ENCODE results near the gene ATXN7. TPM values are rescaled to one million over a fixed set of nuclear protein-coding genes. Genes with fewer than 3 reads are reported as not detected.

ATXN7 gene
- total RNA-seq, 1 experiment from 2014 or later: 27.5 TPM

DNA sequence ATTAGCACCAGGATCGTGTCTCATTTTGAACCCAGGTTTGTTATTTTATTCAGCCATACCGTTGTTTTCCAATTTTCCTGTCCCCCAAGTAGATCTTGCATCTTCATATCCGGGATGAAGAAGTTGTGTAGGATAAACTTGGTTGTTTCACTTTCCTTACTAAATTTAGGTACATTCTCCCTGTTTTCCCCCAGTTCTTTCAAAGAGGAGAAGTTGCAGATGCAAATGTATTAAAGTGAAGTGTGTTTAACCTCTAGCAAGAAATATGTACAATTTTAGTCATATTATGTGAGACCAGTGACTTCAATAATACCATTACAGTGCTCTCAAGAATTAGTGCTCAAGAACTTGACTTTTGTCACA is 1.3 kb downstream of the ATXN7 start:
- Histone ChIP-seq H3K4me2 (ENCODE audit: low read length) (peak overlapping the region; percentile 82), H3K9me3 (ENCODE audit: control insufficient read depth in 1 of 2, insufficient read depth in 1 of 2, low read depth in 1 of 2, low read length in 2 of 2) (no peaks in the 10 kb centered on the region), H3K36me3 (ENCODE audit: control insufficient read depth in 1 of 2, insufficient read depth in 2 of 2, low read length in 2 of 2) (no peaks in the 10 kb centered on the region), H4K20me1 (ENCODE audit: insufficient read depth) (no peaks in the 10 kb centered on the region), H3K79me2 (ENCODE audit: insufficient read depth, low read length) (peaks cover 73% of the 10 kb centered on the region), H3K4me1 (ENCODE audit: control insufficient read depth in 1 of 2, insufficient read depth in 2 of 2, low read length in 2 of 2) (peaks cover 4 to 18% of the 10 kb centered on the region in 2 experiments; a peak in 3 of 4 replicates), H2AFZ (ENCODE audit: low read depth, low read length, poor library complexity, severe bottlenecking) (no peak overlapping the region), H3K27me3 (ENCODE audit: insufficient read depth, low read length) (no peaks in the 10 kb centered on the region), H3K9me2 (ENCODE audit: insufficient read depth) (no peaks in the 10 kb centered on the region), H3K27ac (ENCODE audit: low read depth, low read length) (peak overlapping the region; percentile 93), H3K4me3 (replicated peaks in 1 of 2; ENCODE audit: low read depth in 1 of 2, low read length in 2 of 2) (peak overlapping the region; percentile 68 to 79), H3K9ac (ENCODE audit: low read length) (peak overlapping the region; percentile 85)
- intact Hi-C loops (cut with micrococcal nuclease): loop anchor here (5.0 kb wide), 1 partner anchor 47 kb away; the partner anchor contains the start of gene SCAANT1
- TF ChIP-seq EGR1 (IDR thresholded peaks at IDR 0.05; ENCODE audit: low read depth) (no peak), ATF3 (IDR thresholded peaks at IDR 0.05) (no peak), SIN3A (IDR thresholded peaks at IDR 0.05; ENCODE audit: low read depth) (no peak), RAD21 (IDR thresholded peaks at IDR 0.05; ENCODE audit: low read depth) (no peak), EZH2 (IDR thresholded peaks at IDR 0.05) (no peak), ZNF274 (IDR thresholded peaks at IDR 0.05; ENCODE audit: low read depth, low read length) (no peak), CBX3 (IDR thresholded peaks at IDR 0.05; ENCODE audit: low read depth) (no peak), TCF7L2 (IDR thresholded peaks at IDR 0.05; ENCODE audit: borderline replicate concordance, extremely low read depth, insufficient read depth, insufficient read length) (no peak), JUND (IDR thresholded peaks at IDR 0.05) (no peak), SP1 (IDR thresholded peaks at IDR 0.05; ENCODE audit: low read depth) (no peak), CEBPB (IDR thresholded peaks at IDR 0.05; ENCODE audit: low read depth) (no peak), POLR2A (IDR thresholded peaks at IDR 0.05; ENCODE audit: borderline replicate concordance, extremely low read depth, insufficient read depth, insufficient read length) (no peak), EZH2phosphoT487 (IDR thresholded peaks at IDR 0.05; ENCODE audit: borderline replicate concordance) (no peak), SRF (IDR thresholded peaks at IDR 0.05; ENCODE audit: low read depth) (no peak), MAX (IDR thresholded peaks at IDR 0.05) (no peak), ZFX (IDR thresholded peaks at IDR 0.05) (no peak)
- TF ChIP-seq, protein P1, sequence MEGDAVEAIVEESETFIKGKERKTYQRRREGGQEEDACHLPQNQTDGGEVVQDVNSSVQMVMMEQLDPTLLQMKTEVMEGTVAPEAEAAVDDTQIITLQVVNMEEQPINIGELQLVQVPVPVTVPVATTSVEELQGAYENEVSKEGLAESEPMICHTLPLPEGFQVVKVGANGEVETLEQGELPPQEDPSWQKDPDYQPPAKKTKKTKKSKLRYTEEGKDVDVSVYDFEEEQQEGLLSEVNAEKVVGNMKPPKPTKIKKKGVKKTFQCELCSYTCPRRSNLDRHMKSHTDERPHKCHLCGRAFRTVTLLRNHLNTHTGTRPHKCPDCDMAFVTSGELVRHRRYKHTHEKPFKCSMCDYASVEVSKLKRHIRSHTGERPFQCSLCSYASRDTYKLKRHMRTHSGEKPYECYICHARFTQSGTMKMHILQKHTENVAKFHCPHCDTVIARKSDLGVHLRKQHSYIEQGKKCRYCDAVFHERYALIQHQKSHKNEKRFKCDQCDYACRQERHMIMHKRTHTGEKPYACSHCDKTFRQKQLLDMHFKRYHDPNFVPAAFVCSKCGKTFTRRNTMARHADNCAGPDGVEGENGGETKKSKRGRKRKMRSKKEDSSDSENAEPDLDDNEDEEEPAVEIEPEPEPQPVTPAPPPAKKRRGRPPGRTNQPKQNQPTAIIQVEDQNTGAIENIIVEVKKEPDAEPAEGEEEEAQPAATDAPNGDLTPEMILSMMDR (IDR thresholded peaks at IDR 0.05 in 2 of 3, conservative IDR thresholded peaks at IDR 0.05 in 1 of 3; ENCODE audit: borderline replicate concordance in 1 of 3, insufficient read depth in 1 of 3, low read depth in 2 of 3, low read length in 2 of 3): no peak
- TF ChIP-seq, protein P2, sequence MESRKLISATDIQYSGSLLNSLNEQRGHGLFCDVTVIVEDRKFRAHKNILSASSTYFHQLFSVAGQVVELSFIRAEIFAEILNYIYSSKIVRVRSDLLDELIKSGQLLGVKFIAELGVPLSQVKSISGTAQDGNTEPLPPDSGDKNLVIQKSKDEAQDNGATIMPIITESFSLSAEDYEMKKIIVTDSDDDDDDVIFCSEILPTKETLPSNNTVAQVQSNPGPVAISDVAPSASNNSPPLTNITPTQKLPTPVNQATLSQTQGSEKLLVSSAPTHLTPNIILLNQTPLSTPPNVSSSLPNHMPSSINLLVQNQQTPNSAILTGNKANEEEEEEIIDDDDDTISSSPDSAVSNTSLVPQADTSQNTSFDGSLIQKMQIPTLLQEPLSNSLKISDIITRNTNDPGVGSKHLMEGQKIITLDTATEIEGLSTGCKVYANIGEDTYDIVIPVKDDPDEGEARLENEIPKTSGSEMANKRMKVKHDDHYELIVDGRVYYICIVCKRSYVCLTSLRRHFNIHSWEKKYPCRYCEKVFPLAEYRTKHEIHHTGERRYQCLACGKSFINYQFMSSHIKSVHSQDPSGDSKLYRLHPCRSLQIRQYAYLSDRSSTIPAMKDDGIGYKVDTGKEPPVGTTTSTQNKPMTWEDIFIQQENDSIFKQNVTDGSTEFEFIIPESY (IDR thresholded peaks at IDR 0.05; ENCODE audit: extremely low read depth, insufficient replicate concordance, low read length): no peak
- TF ChIP-seq, protein P3, sequence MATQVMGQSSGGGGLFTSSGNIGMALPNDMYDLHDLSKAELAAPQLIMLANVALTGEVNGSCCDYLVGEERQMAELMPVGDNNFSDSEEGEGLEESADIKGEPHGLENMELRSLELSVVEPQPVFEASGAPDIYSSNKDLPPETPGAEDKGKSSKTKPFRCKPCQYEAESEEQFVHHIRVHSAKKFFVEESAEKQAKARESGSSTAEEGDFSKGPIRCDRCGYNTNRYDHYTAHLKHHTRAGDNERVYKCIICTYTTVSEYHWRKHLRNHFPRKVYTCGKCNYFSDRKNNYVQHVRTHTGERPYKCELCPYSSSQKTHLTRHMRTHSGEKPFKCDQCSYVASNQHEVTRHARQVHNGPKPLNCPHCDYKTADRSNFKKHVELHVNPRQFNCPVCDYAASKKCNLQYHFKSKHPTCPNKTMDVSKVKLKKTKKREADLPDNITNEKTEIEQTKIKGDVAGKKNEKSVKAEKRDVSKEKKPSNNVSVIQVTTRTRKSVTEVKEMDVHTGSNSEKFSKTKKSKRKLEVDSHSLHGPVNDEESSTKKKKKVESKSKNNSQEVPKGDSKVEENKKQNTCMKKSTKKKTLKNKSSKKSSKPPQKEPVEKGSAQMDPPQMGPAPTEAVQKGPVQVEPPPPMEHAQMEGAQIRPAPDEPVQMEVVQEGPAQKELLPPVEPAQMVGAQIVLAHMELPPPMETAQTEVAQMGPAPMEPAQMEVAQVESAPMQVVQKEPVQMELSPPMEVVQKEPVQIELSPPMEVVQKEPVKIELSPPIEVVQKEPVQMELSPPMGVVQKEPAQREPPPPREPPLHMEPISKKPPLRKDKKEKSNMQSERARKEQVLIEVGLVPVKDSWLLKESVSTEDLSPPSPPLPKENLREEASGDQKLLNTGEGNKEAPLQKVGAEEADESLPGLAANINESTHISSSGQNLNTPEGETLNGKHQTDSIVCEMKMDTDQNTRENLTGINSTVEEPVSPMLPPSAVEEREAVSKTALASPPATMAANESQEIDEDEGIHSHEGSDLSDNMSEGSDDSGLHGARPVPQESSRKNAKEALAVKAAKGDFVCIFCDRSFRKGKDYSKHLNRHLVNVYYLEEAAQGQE (IDR thresholded peaks at IDR 0.05; ENCODE audit: low read depth): no peak
- CTCF ChIA-PET: no interaction called here
- ATAC-seq (no peak), DNase-seq (ENCODE audit: low read depth, low spot score) (no peak)
- POLR2A ChIA-PET: no interaction called here
- RAD21 ChIA-PET (ENCODE audit: low non-redundant PET in 1 of 2, low total read pairs in 2 of 2, uncharacterized antibody in 2 of 2, unreplicated experiment in 2 of 2): no interaction called here
- TSS peak; percentile 64 for BruUV-seq (replicated peaks)

Measured in HCT116 (cell line).